ENCODE measurements around the gene SMKR1. TPM values are rescaled to one million over a fixed set of nuclear protein-coding genes. Genes with fewer than 3 reads are reported as not detected.
A peak's percentile ranks its signal among the peaks of the same experiment; 100 is the strongest.

The SMKR1 gene
- total and polyA plus RNA-seq, 3 experiments from 2014 or later = 11.6 to 13.9 (median 12.2) TPM

- H3K4me3 Mint-ChIP-seq = peak overlapping the region in 5 of 7 donors; percentile 36 to 85 (median 51)
- H3K9me3 ChIP-seq (ENCODE audit: low read length) = no peaks in the 10 kb centered on the region
- POLR2A ChIA-PET = no interaction called here
- peaks cover 19 to 24% (median 23%) of the 10 kb centered on the region in 3 donors for H3K4me1 Mint-ChIP-seq
- H3K36me3 Mint-ChIP-seq = peaks cover 0 to 3% (median 3%) of the 10 kb centered on the region in 3 donors
- H3K27ac ChIP-seq (ENCODE audit: low read depth, low read length) = no peak overlapping the region
- peaks cover 0 to 3% of the 10 kb centered on the region in 2 donors for H3K27me3 Mint-ChIP-seq
- peak overlapping the region in 4 of 8 donors; percentile 49 to 76 (median 68) for H3K27ac Mint-ChIP-seq
- no peaks in the 10 kb centered on the region for H3K27me3 ChIP-seq (ENCODE audit: insufficient read depth, low read length, poor library complexity, severe bottlenecking)
- DNase-seq = no peak
- CTCF ChIA-PET = interaction anchor here (0.7 to 1.6 kb wide), 4 partner anchors 67 to 123 kb away, joined by 3 to 4 read pairs (median 3); no protein-coding TSS in a partner anchor
- no peaks in the 10 kb centered on the region for H3K36me3 ChIP-seq (ENCODE audit: insufficient read depth, low read length)
- H3K4me1 ChIP-seq (ENCODE audit: insufficient read depth, low read length) = no peaks in the 10 kb centered on the region
- no peak overlapping the region for H3K4me3 ChIP-seq (ENCODE audit: low read length)
- H3K9me3 Mint-ChIP-seq = peaks cover 0 to 2% (median 0%) of the 10 kb centered on the region in 5 donors
These were observed 2.3 kb upstream of the SMKR1 start for GRCh38 chr7:129499999-129500398.

- Histone ChIP-seq H3K4me3 (ENCODE audit: low read length) (peak overlapping the region; percentile 58), H3K27ac (ENCODE audit: low read depth, low read length) (peak overlapping the region; percentile 31), H3K4me1 (ENCODE audit: insufficient read depth, low read length) (no peaks in the 10 kb centered on the region), H3K36me3 (ENCODE audit: insufficient read depth, low read length) (no peaks in the 10 kb centered on the region), H3K9me3 (ENCODE audit: low read length) (no peaks in the 10 kb centered on the region), H3K27me3 (ENCODE audit: insufficient read depth, low read length, poor library complexity, severe bottlenecking) (no peaks in the 10 kb centered on the region)
- H3K36me3 Mint-ChIP-seq = peaks cover 0 to 3% (median 0%) of the 10 kb centered on the region in 3 donors
- H3K27ac Mint-ChIP-seq = peak overlapping the region; percentile 76 to 96 (median 88)
- peak in 2 of 5 donors; percentile 16 to 59 for DNase-seq
- H3K27me3 Mint-ChIP-seq = peaks cover 0 to under 1% of the 10 kb centered on the region in 2 donors
- H3K4me1 Mint-ChIP-seq = peaks cover 18 to 24% (median 23%) of the 10 kb centered on the region in 3 donors
- peaks cover 0 to 2% (median 0%) of the 10 kb centered on the region in 5 donors for H3K9me3 Mint-ChIP-seq
- peak overlapping the region; percentile 74 to 89 (median 85) for H3K4me3 Mint-ChIP-seq
- ChIA-PET POLR2A (interaction anchor here (1.0 kb wide), 1 partner anchor 109 kb away, joined by 3 read pairs; no protein-coding TSS in a partner anchor), CTCF (interaction anchor here (0.6 to 1.3 kb wide), 3 partner anchors 51 to 285 kb away, joined by 3 to 5 read pairs (median 4); no protein-coding TSS in a partner anchor)
These were observed 666 bp downstream of the SMKR1 start for GRCh38 chr7:129502708-129503685.

GRCh38 chr7:129503725-129504124 lies 1.4 kb downstream of the SMKR1 start:
- DNase-seq = no peak
- Histone ChIP-seq H3K27me3 (ENCODE audit: insufficient read depth, low read length, poor library complexity, severe bottlenecking) (no peaks in the 10 kb centered on the region), H3K4me1 (ENCODE audit: insufficient read depth, low read length) (no peaks in the 10 kb centered on the region), H3K4me3 (ENCODE audit: low read length) (no peak overlapping the region), H3K36me3 (ENCODE audit: insufficient read depth, low read length) (no peaks in the 10 kb centered on the region), H3K27ac (ENCODE audit: low read depth, low read length) (no peak overlapping the region), H3K9me3 (ENCODE audit: low read length) (no peaks in the 10 kb centered on the region)
- ChIA-PET POLR2A (interaction anchor here (1.0 kb wide), 1 partner anchor 108 kb away, joined by 3 read pairs; no protein-coding TSS in a partner anchor), CTCF (interaction anchor here (0.6 to 1.3 kb wide), 3 partner anchors 50 to 285 kb away, joined by 3 to 5 read pairs (median 4); no protein-coding TSS in a partner anchor)
- no peaks in the 10 kb centered on the region for H3K27me3 Mint-ChIP-seq
- H3K4me1 Mint-ChIP-seq = peaks cover 18 to 24% (median 23%) of the 10 kb centered on the region in 3 donors
- H3K36me3 Mint-ChIP-seq = peaks cover 0 to 3% (median 0%) of the 10 kb centered on the region in 3 donors
- H3K9me3 Mint-ChIP-seq = peaks cover 0 to 2% (median 0%) of the 10 kb centered on the region in 5 donors
- H3K4me3 Mint-ChIP-seq = peak overlapping the region; percentile 74 to 89 (median 85)
- H3K27ac Mint-ChIP-seq = peak overlapping the region in 7 of 8 donors; percentile 65 to 96 (median 89)

- Mint-ChIP-seq H3K9me3 (no peaks in the 10 kb centered on the region), H3K27me3 (peaks cover 0 to 2% of the 10 kb centered on the region in 2 donors), H3K27ac (peak overlapping the region in 2 of 8 donors; percentile 7 to 21), H3K36me3 (peaks cover 0 to 1% (median 0%) of the 10 kb centered on the region in 3 donors), H3K4me1 (no peaks in the 10 kb centered on the region), H3K4me3 (no peak overlapping the region)
- Histone ChIP-seq H3K27ac (ENCODE audit: low read depth, low read length) (no peak overlapping the region), H3K36me3 (ENCODE audit: insufficient read depth, low read length) (no peaks in the 10 kb centered on the region), H3K9me3 (ENCODE audit: low read length) (no peaks in the 10 kb centered on the region), H3K4me3 (ENCODE audit: low read length) (no peak overlapping the region), H3K27me3 (ENCODE audit: insufficient read depth, low read length, poor library complexity, severe bottlenecking) (no peaks in the 10 kb centered on the region), H3K4me1 (ENCODE audit: insufficient read depth, low read length) (no peaks in the 10 kb centered on the region)
- CTCF ChIA-PET = no interaction called here
- POLR2A ChIA-PET = no interaction called here
- no peak for DNase-seq
These were observed 9.9 kb downstream of the SMKR1 start for GRCh38 chr7:129512192-129512591.

- Mint-ChIP-seq H3K9me3 (no peaks in the 10 kb centered on the region), H3K4me3 (no peak overlapping the region), H3K27ac (no peak overlapping the region), H3K4me1 (no peaks in the 10 kb centered on the region), H3K27me3 (peaks cover 3 to 5% of the 10 kb centered on the region in 2 donors), H3K36me3 (peaks cover 0 to 1% (median 0%) of the 10 kb centered on the region in 3 donors)
- H3K9me3 ChIP-seq (ENCODE audit: low read length) = no peaks in the 10 kb centered on the region
- CTCF ChIA-PET = no interaction called here
- no peak overlapping the region for H3K4me3 ChIP-seq (ENCODE audit: low read length)
- H3K4me1 ChIP-seq (ENCODE audit: insufficient read depth, low read length) = no peaks in the 10 kb centered on the region
- POLR2A ChIA-PET = no interaction called here
- H3K27me3 ChIP-seq (ENCODE audit: insufficient read depth, low read length, poor library complexity, severe bottlenecking) = no peaks in the 10 kb centered on the region
- no peaks in the 10 kb centered on the region for H3K36me3 ChIP-seq (ENCODE audit: insufficient read depth, low read length)
- H3K27ac ChIP-seq (ENCODE audit: low read depth, low read length) = no peak overlapping the region
- no peak for DNase-seq
These were observed 11.2 kb downstream of the SMKR1 start for GRCh38 chr7:129513546-129513945.

- no peak overlapping the region for H3K4me3 Mint-ChIP-seq
- POLR2A ChIA-PET = no interaction called here
- Histone ChIP-seq H3K4me3 (ENCODE audit: low read length) (no peak overlapping the region), H3K27me3 (ENCODE audit: insufficient read depth, low read length, poor library complexity, severe bottlenecking) (no peaks in the 10 kb centered on the region), H3K36me3 (ENCODE audit: insufficient read depth, low read length) (no peaks in the 10 kb centered on the region), H3K4me1 (ENCODE audit: insufficient read depth, low read length) (no peaks in the 10 kb centered on the region), H3K27ac (ENCODE audit: low read depth, low read length) (no peak overlapping the region), H3K9me3 (ENCODE audit: low read length) (no peaks in the 10 kb centered on the region)
- H3K9me3 Mint-ChIP-seq = no peaks in the 10 kb centered on the region
- CTCF ChIA-PET = no interaction called here
- no peak for DNase-seq
- no peaks in the 10 kb centered on the region for H3K4me1 Mint-ChIP-seq
- H3K27ac Mint-ChIP-seq = peak overlapping the region in 1 of 8 donors; percentile 38
- peaks cover 6 to 7% of the 10 kb centered on the region in 2 donors for H3K27me3 Mint-ChIP-seq
- H3K36me3 Mint-ChIP-seq = peaks cover 0 to 1% (median 0%) of the 10 kb centered on the region in 3 donors
These were observed 12.4 kb downstream of the SMKR1 start for GRCh38 chr7:129514683-129515082.

GRCh38 chr7:129515381-129515780 lies 13.1 kb downstream of the SMKR1 start:
- peaks cover 0 to 1% (median 0%) of the 10 kb centered on the region in 3 donors for H3K36me3 Mint-ChIP-seq
- no peaks in the 10 kb centered on the region for H3K36me3 ChIP-seq (ENCODE audit: insufficient read depth, low read length)
- H3K9me3 Mint-ChIP-seq = no peaks in the 10 kb centered on the region
- no peak overlapping the region for H3K4me3 Mint-ChIP-seq
- no peaks in the 10 kb centered on the region for H3K4me1 Mint-ChIP-seq
- DNase-seq = no peak
- no peaks in the 10 kb centered on the region for H3K4me1 ChIP-seq (ENCODE audit: insufficient read depth, low read length)
- H3K27me3 Mint-ChIP-seq = peaks cover 7 to 9% of the 10 kb centered on the region in 2 donors
- ChIA-PET CTCF (no interaction called here), POLR2A (no interaction called here)
- no peak overlapping the region for H3K27ac ChIP-seq (ENCODE audit: low read depth, low read length)
- no peaks in the 10 kb centered on the region for H3K9me3 ChIP-seq (ENCODE audit: low read length)
- H3K27ac Mint-ChIP-seq = peak overlapping the region in 1 of 8 donors; percentile 14
- H3K27me3 ChIP-seq (ENCODE audit: insufficient read depth, low read length, poor library complexity, severe bottlenecking) = no peaks in the 10 kb centered on the region
- H3K4me3 ChIP-seq (ENCODE audit: low read length) = no peak overlapping the region

GRCh38 chr7:129517931-129518330 lies 15.6 kb downstream of the SMKR1 start:
- Mint-ChIP-seq H3K27ac (peak overlapping the region in 2 of 8 donors; percentile 7 to 9), H3K4me1 (no peaks in the 10 kb centered on the region), H3K4me3 (no peak overlapping the region), H3K27me3 (peaks cover 11 to 22% of the 10 kb centered on the region in 2 donors), H3K36me3 (peaks cover 0 to 1% (median 0%) of the 10 kb centered on the region in 3 donors), H3K9me3 (no peaks in the 10 kb centered on the region)
- no peaks in the 10 kb centered on the region for H3K9me3 ChIP-seq (ENCODE audit: low read length)
- H3K4me1 ChIP-seq (ENCODE audit: insufficient read depth, low read length) = no peaks in the 10 kb centered on the region
- no peak overlapping the region for H3K4me3 ChIP-seq (ENCODE audit: low read length)
- no peak overlapping the region for H3K27ac ChIP-seq (ENCODE audit: low read depth, low read length)
- no peaks in the 10 kb centered on the region for H3K36me3 ChIP-seq (ENCODE audit: insufficient read depth, low read length)
- DNase-seq = no peak
- no peaks in the 10 kb centered on the region for H3K27me3 ChIP-seq (ENCODE audit: insufficient read depth, low read length, poor library complexity, severe bottlenecking)
- ChIA-PET POLR2A (no interaction called here), CTCF (no interaction called here)
